ENCODE measurements around the gene RAP1B. TPM values are rescaled to one million over a fixed set of nuclear protein-coding genes. Genes with fewer than 3 reads are reported as not detected.

Gene RAP1B
- total and polyA plus RNA-seq, 2 donors (not counting 3 experiments of a cell fraction or from before 2014, with no cell fraction given): 147 to 174 TPM

GRCh38 chr12:68667291-68667690 is 56.6 kb downstream of the RAP1B start:
- no peaks in the 10 kb centered on the region for H3K9me3 ChIP-seq (replicated peaks; ENCODE audit: control insufficient read depth, insufficient read depth, low read length)
- H3K27me3 ChIP-seq (ENCODE audit: control insufficient read depth in 2 of 2, insufficient read depth in 2 of 2, low read length in 2 of 2): no peaks in the 10 kb centered on the region
- H3K27ac ChIP-seq (ENCODE audit: insufficient read depth, low read depth, low read length): no peak overlapping the region
- ChIA-PET CTCF (interaction anchor here (0.9 kb wide), 1 partner anchor 311 kb away, joined by 3 read pairs; no protein-coding TSS in a partner anchor), POLR2A (no interaction called here)
- H3K79me2 ChIP-seq (ENCODE audit: control insufficient read depth, insufficient read depth, low read length): no peaks in the 10 kb centered on the region
- H3K36me3 ChIP-seq (ENCODE audit: control insufficient read depth in 2 of 2, extremely low read depth in 1 of 2, insufficient read depth in 2 of 2, low read length in 2 of 2): peaks cover 0 to 2% of the 10 kb centered on the region in 2 experiments
- H3K9me1 ChIP-seq (replicated peaks; ENCODE audit: control insufficient read depth, extremely low read depth, insufficient read depth, low read length): no peaks in the 10 kb centered on the region
- BruUV-seq (replicated peaks): no TSS peak
- H3K9ac ChIP-seq (replicated peaks; ENCODE audit: extremely low read depth, insufficient read depth, low read length): no peak overlapping the region
- no peak overlapping the region for H2AFZ ChIP-seq (ENCODE audit: low read depth, low read length)
- no peak overlapping the region for H3K4me2 ChIP-seq (ENCODE audit: insufficient read depth, low read length)
- no peaks in the 10 kb centered on the region for H3K4me1 ChIP-seq (ENCODE audit: control insufficient read depth, extremely low read depth, insufficient read depth, low read length)
- DNase-seq (ENCODE audit: low read depth, low spot score) (no peak), FAIRE-seq (no peak)
- TF ChIP-seq MAX (IDR thresholded peaks at IDR 0.05; ENCODE audit: insufficient read depth, insufficient read length): no peak
- no peak for TF ChIP-seq GATA2 (IDR thresholded peaks at IDR 0.05; ENCODE audit: insufficient read depth, insufficient read length, low read depth, low read length)
- TF ChIP-seq, protein P1, sequence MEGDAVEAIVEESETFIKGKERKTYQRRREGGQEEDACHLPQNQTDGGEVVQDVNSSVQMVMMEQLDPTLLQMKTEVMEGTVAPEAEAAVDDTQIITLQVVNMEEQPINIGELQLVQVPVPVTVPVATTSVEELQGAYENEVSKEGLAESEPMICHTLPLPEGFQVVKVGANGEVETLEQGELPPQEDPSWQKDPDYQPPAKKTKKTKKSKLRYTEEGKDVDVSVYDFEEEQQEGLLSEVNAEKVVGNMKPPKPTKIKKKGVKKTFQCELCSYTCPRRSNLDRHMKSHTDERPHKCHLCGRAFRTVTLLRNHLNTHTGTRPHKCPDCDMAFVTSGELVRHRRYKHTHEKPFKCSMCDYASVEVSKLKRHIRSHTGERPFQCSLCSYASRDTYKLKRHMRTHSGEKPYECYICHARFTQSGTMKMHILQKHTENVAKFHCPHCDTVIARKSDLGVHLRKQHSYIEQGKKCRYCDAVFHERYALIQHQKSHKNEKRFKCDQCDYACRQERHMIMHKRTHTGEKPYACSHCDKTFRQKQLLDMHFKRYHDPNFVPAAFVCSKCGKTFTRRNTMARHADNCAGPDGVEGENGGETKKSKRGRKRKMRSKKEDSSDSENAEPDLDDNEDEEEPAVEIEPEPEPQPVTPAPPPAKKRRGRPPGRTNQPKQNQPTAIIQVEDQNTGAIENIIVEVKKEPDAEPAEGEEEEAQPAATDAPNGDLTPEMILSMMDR (IDR thresholded peaks at IDR 0.05; ENCODE audit: extremely low read depth in 1 of 2, insufficient read depth in 1 of 2, low read depth in 1 of 2, low read length in 2 of 2): no peak
- no peak for TF ChIP-seq MYC (IDR thresholded peaks at IDR 0.05; ENCODE audit: low read depth, low read length)
- no peak for TF ChIP-seq POLR2A (IDR thresholded peaks at IDR 0.05; ENCODE audit: low read depth, low read length)
- TF ChIP-seq FOS (IDR thresholded peaks at IDR 0.05; ENCODE audit: borderline replicate concordance, insufficient read depth, low read length): no peak
- TF ChIP-seq EZH2 (IDR thresholded peaks at IDR 0.05; ENCODE audit: borderline replicate concordance, low read depth, low read length, severe bottlenecking): no peak
- TF ChIP-seq JUN (IDR thresholded peaks at IDR 0.05; ENCODE audit: borderline replicate concordance, insufficient read depth, insufficient read length, low read depth): no peak
- no peak for TF ChIP-seq POLR2AphosphoS5 (IDR thresholded peaks at IDR 0.05; ENCODE audit: insufficient read depth, low read depth, low read length)
- dilution Hi-C loops (cut with MboI; ENCODE audit: extremely low pct_ligation_motif_present, low sequenced_read_pairs): no loop called here
- no peaks in the 10 kb centered on the region for H4K20me1 ChIP-seq (replicated peaks; ENCODE audit: control insufficient read depth, extremely low read depth, insufficient read depth, low read length)
- no peak overlapping the region for H3K4me3 ChIP-seq (replicated peaks in 1 of 3; ENCODE audit: insufficient read depth in 1 of 3, low read depth in 1 of 3, low read length in 3 of 3)
- intact Hi-C loops (cut with micrococcal nuclease): no loop called here
